ENCODE results near the gene NR2F2. TPM values are rescaled to one million over a fixed set of nuclear protein-coding genes. Genes with fewer than 3 reads are reported as not detected.

Gene NR2F2
- total RNA-seq, 1 donor from 2014 or later, result 39.8 TPM

DNA sequence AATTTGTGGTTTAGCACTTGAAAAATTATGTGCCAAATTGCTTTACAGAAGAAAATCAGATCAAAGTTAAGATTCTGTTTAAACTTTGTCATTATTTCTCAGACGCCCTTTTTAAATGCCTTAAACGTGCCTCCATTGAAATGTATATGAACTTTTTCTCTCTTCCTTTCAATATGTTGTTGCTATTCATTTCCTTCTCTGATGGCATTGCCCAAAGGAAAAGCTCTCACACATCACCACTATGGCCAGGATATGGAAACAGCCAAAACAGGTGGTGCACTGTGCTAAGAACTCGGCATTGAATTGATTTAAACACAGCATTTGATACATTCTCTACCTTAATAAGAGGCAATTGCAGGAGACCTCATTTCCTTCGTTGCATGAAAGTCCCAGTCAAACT is 35.7 kb upstream of the NR2F2 start:
- Histone ChIP-seq H3K9me3 (peaks cover 4% of the 10 kb centered on the region), H3K4me1 (no peaks in the 10 kb centered on the region), H3K36me3 (peaks cover 0 to 6% of the 10 kb centered on the region in 2 donors), H3K27me3 (no peaks in the 10 kb centered on the region), H3K4me3 (no peak overlapping the region), H3K27ac (no peak overlapping the region)
- DNase-seq (ENCODE audit: extremely low spot score in 2 of 2), result no peak
- TF ChIP-seq CTCF (IDR thresholded peaks at IDR 0.05), result no peak
- TF ChIP-seq POLR2A (IDR thresholded peaks at IDR 0.05), result no peak
- intact Hi-C loops (cut with DNase I), result no loop called here

- Histone ChIP-seq H3K9me3 (peaks cover 4% of the 10 kb centered on the region), H3K4me1 (no peaks in the 10 kb centered on the region), H3K27ac (no peak overlapping the region), H3K36me3 (peaks cover 0 to 6% of the 10 kb centered on the region in 2 donors), H3K4me3 (no peak overlapping the region), H3K27me3 (no peaks in the 10 kb centered on the region)
- TF ChIP-seq CTCF (IDR thresholded peaks at IDR 0.05) (no peak), POLR2AphosphoS5 (IDR thresholded peaks at IDR 0.05; ENCODE audit: insufficient read depth in 1 of 2, low read depth in 1 of 2) (no peak), POLR2A (IDR thresholded peaks at IDR 0.05) (no peak)
- no peak for DNase-seq (ENCODE audit: extremely low spot score in 2 of 2)
- intact Hi-C loops (cut with DNase I), result no loop called here
Observed at GRCh38 chr15:96296264-96296663, 34.2 kb upstream of the NR2F2 start.

DNA sequence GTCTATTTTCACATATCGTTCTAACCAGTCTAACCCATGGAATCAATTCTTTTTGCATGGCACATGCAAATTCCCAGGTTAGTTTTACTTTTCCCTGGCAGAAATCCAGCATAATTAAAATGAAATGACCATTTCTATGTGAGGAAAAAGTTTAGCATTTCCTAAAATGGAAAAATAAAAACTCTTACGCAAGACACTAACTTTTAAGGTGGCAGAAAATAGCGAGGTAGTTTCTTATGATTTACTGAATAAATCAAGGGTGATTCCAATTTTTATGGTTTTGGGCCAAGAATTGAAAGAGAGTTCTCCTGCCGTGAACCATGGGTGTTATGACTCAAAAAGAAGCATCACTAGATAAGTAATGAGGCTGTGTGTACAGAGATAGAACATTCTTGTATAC is 32.7 kb upstream of the NR2F2 start:
- H3K4me3 ChIP-seq, result no peak overlapping the region

DNA sequence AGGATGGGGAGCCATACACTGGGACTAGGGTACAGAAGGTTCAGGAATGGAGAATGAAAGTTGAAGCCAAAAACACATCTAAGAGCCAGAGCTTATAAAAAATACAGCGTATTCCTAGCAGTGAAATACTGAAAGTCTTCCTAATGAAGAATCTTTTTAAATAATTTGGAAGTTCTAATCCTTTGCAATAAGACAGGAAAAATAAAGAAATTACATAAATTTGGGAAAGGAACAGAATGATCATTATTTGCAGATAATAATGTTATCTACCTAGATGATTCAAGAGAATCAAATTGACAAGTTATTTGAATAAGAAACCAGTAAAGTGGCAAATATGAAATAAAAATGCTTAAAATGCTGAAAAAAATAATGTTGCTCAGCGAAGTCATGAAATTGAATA is 32.3 kb upstream of the NR2F2 start:
- Histone ChIP-seq H3K4me3 (no peak overlapping the region), H3K27me3 (no peaks in the 10 kb centered on the region), H3K9me3 (peaks cover 4% of the 10 kb centered on the region), H3K4me1 (no peaks in the 10 kb centered on the region), H3K27ac (no peak overlapping the region), H3K36me3 (peaks cover 0 to 6% of the 10 kb centered on the region in 2 donors)
- no peak for DNase-seq (ENCODE audit: extremely low spot score in 2 of 2)
- TF ChIP-seq POLR2AphosphoS5 (IDR thresholded peaks at IDR 0.05; ENCODE audit: insufficient read depth in 1 of 2, low read depth in 1 of 2) (no peak), CTCF (IDR thresholded peaks at IDR 0.05) (no peak), POLR2A (IDR thresholded peaks at IDR 0.05) (no peak)
- intact Hi-C loops (cut with DNase I), result no loop called here

More for the DNA sequence above, 32.7 kb upstream of the NR2F2 start:
- no peaks in the 10 kb centered on the region for H3K27me3 ChIP-seq
- TF ChIP-seq POLR2A (IDR thresholded peaks at IDR 0.05), result no peak
- no peak for TF ChIP-seq POLR2AphosphoS5 (IDR thresholded peaks at IDR 0.05; ENCODE audit: insufficient read depth in 1 of 2, low read depth in 1 of 2)
- no peak for TF ChIP-seq CTCF (IDR thresholded peaks at IDR 0.05)
- intact Hi-C loops (cut with DNase I), result no loop called here
- peaks cover 4% of the 10 kb centered on the region for H3K9me3 ChIP-seq
- DNase-seq (ENCODE audit: extremely low spot score in 2 of 2), result no peak
- H3K27ac ChIP-seq, result no peak overlapping the region
- no peaks in the 10 kb centered on the region for H3K4me1 ChIP-seq
- peaks cover 0 to 6% of the 10 kb centered on the region in 2 donors for H3K36me3 ChIP-seq

- H3K27ac ChIP-seq, result no peak overlapping the region
- no peak overlapping the region for H3K4me3 ChIP-seq
- H3K27me3 ChIP-seq, result no peaks in the 10 kb centered on the region
- H3K4me1 ChIP-seq, result no peaks in the 10 kb centered on the region
- H3K36me3 ChIP-seq, result peaks cover 0 to 6% of the 10 kb centered on the region in 2 donors
- intact Hi-C loops (cut with DNase I), result no loop called here
- DNase-seq (ENCODE audit: extremely low spot score in 2 of 2), result no peak
- peaks cover 4% of the 10 kb centered on the region for H3K9me3 ChIP-seq
- TF ChIP-seq CTCF (IDR thresholded peaks at IDR 0.05), result no peak
- TF ChIP-seq POLR2A (IDR thresholded peaks at IDR 0.05), result no peak
- no peak for TF ChIP-seq POLR2AphosphoS5 (IDR thresholded peaks at IDR 0.05; ENCODE audit: insufficient read depth in 1 of 2, low read depth in 1 of 2)
Observed at GRCh38 chr15:96300836-96301235, 29.7 kb upstream of the NR2F2 start.

All from vagina (tissue), 2 donors.